Mesendoderm (in vitro differentiated cells): Measurements from ENCODE around the gene DDX1.

Source experiments
- DNase-seq: peaks from one replicate; pipeline ENCODE4 v3.0.0; 2013
- H2AK5ac ChIP-seq: 2 replicates; pipeline ENCODE4 v1.6.1; 2013; ENCODE audit warnings: low read length, inconsistent platforms
- H2BK120ac ChIP-seq: 2 replicates; pipeline ENCODE4 v1.6.1; 2013; ENCODE audit warnings: low read depth, mild to moderate bottlenecking, low read length, moderate library complexity, mixed read lengths
- H2BK15ac ChIP-seq: replicated peaks from 2 replicates; pipeline ENCODE4 v1.6.1; 2013; ENCODE audit warnings: low read depth, mild to moderate bottlenecking, moderate library complexity
- H2BK5ac ChIP-seq: 2 replicates; pipeline ENCODE4 v1.6.1; 2013; ENCODE audit warnings: low read length, inconsistent platforms
- H3K18ac ChIP-seq: 2 replicates; pipeline ENCODE4 v1.6.1; 2013; ENCODE audit warnings: mild to moderate bottlenecking, low read length, mixed read lengths
- H3K23ac ChIP-seq: one replicate; pipeline ENCODE4 v1.6.1; 2013; ENCODE audit warnings: low read length
- H3K27ac ChIP-seq: 2 replicates; pipeline ENCODE4 v1.5.1; 2013; ENCODE audit warnings: low read depth, mild to moderate bottlenecking, inconsistent platforms, low read length, moderate library complexity
- H3K27me3 ChIP-seq: 2 replicates; pipeline ENCODE4 v1.6.1; 2013; ENCODE audit warnings: low read length, control low read depth, mild to moderate bottlenecking, inconsistent platforms; ENCODE audit not compliant: insufficient read depth, poor library complexity
- H3K36me3 ChIP-seq: 2 replicates; pipeline ENCODE4 v1.6.1; 2013; ENCODE audit warnings: low read length, inconsistent platforms; ENCODE audit not compliant: control insufficient read depth, insufficient read depth
- H3K4ac ChIP-seq: one replicate; pipeline ENCODE4 v1.6.1; 2013; ENCODE audit warnings: low read depth, mild to moderate bottlenecking, low read length, moderate library complexity
- H3K4me1 ChIP-seq: 2 replicates; pipeline ENCODE4 v1.6.1; 2013; ENCODE audit warnings: low read depth, low read length, inconsistent platforms; ENCODE audit not compliant: control insufficient read depth
- H3K4me2 ChIP-seq: 2 replicates; pipeline ENCODE4 v1.6.1; 2013; ENCODE audit warnings: low read length
- H3K4me3 ChIP-seq: 2 replicates; pipeline ENCODE4 v1.5.1; 2013; ENCODE audit warnings: mild to moderate bottlenecking, low read length
- H3K56ac ChIP-seq: one replicate; pipeline ENCODE4 v1.6.1; 2013; ENCODE audit warnings: low read length
- H3K79me1 ChIP-seq: 2 replicates; pipeline ENCODE4 v1.6.1; 2013; ENCODE audit warnings: low read length, inconsistent platforms
- H3K79me2 ChIP-seq: 2 replicates; pipeline ENCODE4 v1.6.1; 2013; ENCODE audit warnings: mild to moderate bottlenecking, low read length; ENCODE audit not compliant: control insufficient read depth, insufficient read depth
- H3K9ac ChIP-seq: 2 replicates; pipeline ENCODE4 v1.6.1; 2013; ENCODE audit warnings: low read length, inconsistent platforms
- H4K5ac ChIP-seq: one replicate; pipeline ENCODE4 v1.6.1; 2013; ENCODE audit warnings: low read length
- H4K8ac ChIP-seq: one replicate; pipeline ENCODE4 v1.6.1; 2013; ENCODE audit warnings: low read depth, mild to moderate bottlenecking, control low read depth, low read length, moderate library complexity
- WGBS: extraction: QIAGEN DNeasy Blood & Tissue Kit; methylation state at CpG from one replicate; pipeline ENCODE4 v1.1.7; 2013; ENCODE audit warnings: low lambda C conversion rate, missing lambda C conversion rate; ENCODE audit not compliant: insufficient coverage; ENCODE audit errors: extremely low coverage; 5-methylcytosine and 5-hydroxymethylcytosine counted together

Gene DDX1

GRCh38 chr2:15662579-15662978, 70.9 kb downstream of the DDX1 start:
- Histone ChIP-seq H3K27ac (no peak overlapping the region), H2BK120ac (no peak overlapping the region), H3K18ac (no peak overlapping the region), H3K79me1 (no peaks in the 10 kb centered on the region), H3K36me3 (no peaks in the 10 kb centered on the region), H2AK5ac (no peak overlapping the region), H2BK15ac (no peak overlapping the region), H3K23ac (no peak overlapping the region), H3K4me2 (no peak overlapping the region), H3K9ac (no peak overlapping the region), H4K8ac (no peak overlapping the region), H4K5ac (no peak overlapping the region), H3K27me3 (no peaks in the 10 kb centered on the region), H3K4ac (no peak overlapping the region), H3K79me2 (no peaks in the 10 kb centered on the region), H3K4me3 (no peak overlapping the region), H3K4me1 (no peaks in the 10 kb centered on the region), H3K56ac (no peak overlapping the region), H2BK5ac (no peak overlapping the region)
- DNase-seq = no peak
- no CpG with 5 or more reads among the region's 9 CpGs for WGBS

DNA sequence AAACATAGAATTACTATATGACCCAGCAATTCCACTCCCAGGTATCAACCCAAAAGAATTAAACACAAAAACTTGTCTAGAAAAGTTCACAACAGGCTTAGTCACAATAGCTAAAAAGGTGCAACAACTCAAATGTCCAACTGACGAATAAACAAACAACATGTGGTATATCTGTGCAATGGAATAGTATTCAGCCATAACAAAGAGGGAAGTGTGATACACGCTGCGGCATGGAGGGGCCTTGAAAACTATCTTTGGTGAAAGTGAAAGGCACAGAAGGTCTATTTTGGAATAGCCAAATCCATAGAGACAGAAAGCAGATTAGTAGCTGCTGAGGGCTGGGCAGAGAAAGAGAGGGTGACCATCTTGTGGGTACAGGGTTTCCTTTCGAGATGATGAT, 72.1 kb downstream of the DDX1 start:
- H3K4me1 ChIP-seq = no peaks in the 10 kb centered on the region
- no peaks in the 10 kb centered on the region for H3K79me1 ChIP-seq
- H3K56ac ChIP-seq = no peak overlapping the region
- no peak overlapping the region for H3K18ac ChIP-seq
- H2AK5ac ChIP-seq = no peak overlapping the region
- no peak overlapping the region for H3K27ac ChIP-seq
- no peak overlapping the region for H3K4ac ChIP-seq
- DNase-seq = no peak
- no peak overlapping the region for H3K23ac ChIP-seq
- H3K9ac ChIP-seq = no peak overlapping the region
- H2BK5ac ChIP-seq = no peak overlapping the region
- no peak overlapping the region for H4K5ac ChIP-seq
- WGBS = no CpG with 5 or more reads among the region's 4 CpGs
- no peaks in the 10 kb centered on the region for H3K27me3 ChIP-seq
- H4K8ac ChIP-seq = no peak overlapping the region
- no peaks in the 10 kb centered on the region for H3K79me2 ChIP-seq
- H2BK120ac ChIP-seq = no peak overlapping the region
- no peaks in the 10 kb centered on the region for H3K36me3 ChIP-seq
- H3K4me3 ChIP-seq = no peak overlapping the region
- H3K4me2 ChIP-seq = no peak overlapping the region
- H2BK15ac ChIP-seq = no peak overlapping the region

DNA sequence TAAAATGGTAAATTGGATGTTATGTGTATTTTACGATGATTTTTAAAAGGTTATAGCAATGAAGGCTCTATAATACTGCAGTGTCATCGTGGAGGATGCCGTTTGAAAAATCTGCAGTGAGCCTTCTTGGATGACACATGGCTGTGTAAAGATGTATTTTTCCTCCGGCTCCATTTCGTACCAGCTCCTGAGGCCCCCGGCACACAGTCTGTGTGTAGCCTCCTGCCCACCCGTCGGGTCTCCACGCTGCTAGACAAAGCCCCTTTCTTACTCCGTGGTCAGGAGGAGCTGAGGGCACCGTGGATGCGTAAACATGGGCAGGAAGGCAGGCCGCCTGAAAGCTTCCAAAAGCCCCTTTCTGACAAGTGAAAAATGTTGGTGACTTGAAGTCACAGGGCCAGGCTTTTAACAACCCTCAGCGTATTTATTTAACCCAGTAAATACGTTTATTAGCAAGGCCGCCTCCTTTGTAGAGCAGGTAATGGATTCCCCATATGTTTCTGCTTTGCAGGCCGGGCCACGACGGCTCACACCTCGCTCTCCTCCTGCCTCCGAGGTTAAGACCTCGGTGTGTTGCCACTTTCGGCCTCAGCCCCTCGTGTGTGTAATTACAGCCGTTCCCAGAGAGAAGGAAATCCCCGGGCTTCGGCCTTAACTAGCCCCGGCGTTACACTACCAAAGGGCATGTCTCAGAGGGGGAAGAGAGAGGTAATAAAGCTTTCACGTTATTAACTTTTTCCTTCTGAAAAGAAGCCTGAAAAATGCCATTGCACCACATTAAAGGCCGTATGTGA, 72.8 kb downstream of the DDX1 start:
- no peak overlapping the region for H2BK120ac ChIP-seq
- H3K4me3 ChIP-seq = no peak overlapping the region
- H3K9ac ChIP-seq = no peak overlapping the region
- no peaks in the 10 kb centered on the region for H3K79me2 ChIP-seq
- no peak overlapping the region for H3K27ac ChIP-seq
- no peak overlapping the region for H3K23ac ChIP-seq
- no peak overlapping the region for H4K5ac ChIP-seq
- H2AK5ac ChIP-seq = no peak overlapping the region
- no peak overlapping the region for H2BK15ac ChIP-seq
- no peaks in the 10 kb centered on the region for H3K36me3 ChIP-seq
- no peak for DNase-seq
- no peak overlapping the region for H3K18ac ChIP-seq
- H3K4ac ChIP-seq = no peak overlapping the region
- no peaks in the 10 kb centered on the region for H3K79me1 ChIP-seq
- H3K27me3 ChIP-seq = no peaks in the 10 kb centered on the region
- H3K56ac ChIP-seq = no peak overlapping the region
- H2BK5ac ChIP-seq = no peak overlapping the region
- no peak overlapping the region for H3K4me2 ChIP-seq
- H4K8ac ChIP-seq = no peak overlapping the region
- no peaks in the 10 kb centered on the region for H3K4me1 ChIP-seq
- 100% methylated on average over 3 of the region's 31 CpGs for WGBS

- Histone ChIP-seq H3K27me3 (no peaks in the 10 kb centered on the region), H2BK120ac (no peak overlapping the region), H3K79me1 (no peaks in the 10 kb centered on the region), H3K9ac (no peak overlapping the region), H3K79me2 (no peaks in the 10 kb centered on the region), H3K27ac (no peak overlapping the region), H3K4me3 (no peak overlapping the region), H2BK5ac (no peak overlapping the region), H4K8ac (no peak overlapping the region), H3K56ac (no peak overlapping the region), H3K18ac (no peak overlapping the region), H2BK15ac (no peak overlapping the region), H3K4me2 (no peak overlapping the region), H3K36me3 (no peaks in the 10 kb centered on the region), H3K23ac (no peak overlapping the region), H3K4ac (no peak overlapping the region), H2AK5ac (no peak overlapping the region), H3K4me1 (no peaks in the 10 kb centered on the region), H4K5ac (no peak overlapping the region)
- peak; percentile 51 for DNase-seq
- WGBS = no CpG with 5 or more reads among the region's 22 CpGs
Observed at GRCh38 chr2:15665067-15665942, 73.6 kb downstream of the DDX1 start.

- Histone ChIP-seq H3K4me3 (no peak overlapping the region), H3K9ac (no peak overlapping the region), H3K4me2 (no peak overlapping the region), H3K27ac (no peak overlapping the region), H3K27me3 (no peaks in the 10 kb centered on the region), H3K56ac (no peak overlapping the region), H3K4ac (no peak overlapping the region), H2BK5ac (no peak overlapping the region), H3K4me1 (no peaks in the 10 kb centered on the region), H4K5ac (no peak overlapping the region), H3K36me3 (no peaks in the 10 kb centered on the region), H2BK120ac (no peak overlapping the region), H3K18ac (no peak overlapping the region), H2AK5ac (no peak overlapping the region), H4K8ac (no peak overlapping the region), H2BK15ac (no peak overlapping the region), H3K79me1 (no peaks in the 10 kb centered on the region), H3K23ac (no peak overlapping the region), H3K79me2 (no peaks in the 10 kb centered on the region)
- no peak for DNase-seq
- no CpG with 5 or more reads among the region's 9 CpGs for WGBS
Observed at GRCh38 chr2:15665943-15666460, 74.3 kb downstream of the DDX1 start.
